ENCODE results near the gene CCDC15. TPM values are rescaled to one million over a fixed set of nuclear protein-coding genes. Genes with fewer than 3 reads are reported as not detected.

CCDC15 gene
- total RNA-seq, 1 experiment from 2014 or later, result 2.8 TPM

DNA sequence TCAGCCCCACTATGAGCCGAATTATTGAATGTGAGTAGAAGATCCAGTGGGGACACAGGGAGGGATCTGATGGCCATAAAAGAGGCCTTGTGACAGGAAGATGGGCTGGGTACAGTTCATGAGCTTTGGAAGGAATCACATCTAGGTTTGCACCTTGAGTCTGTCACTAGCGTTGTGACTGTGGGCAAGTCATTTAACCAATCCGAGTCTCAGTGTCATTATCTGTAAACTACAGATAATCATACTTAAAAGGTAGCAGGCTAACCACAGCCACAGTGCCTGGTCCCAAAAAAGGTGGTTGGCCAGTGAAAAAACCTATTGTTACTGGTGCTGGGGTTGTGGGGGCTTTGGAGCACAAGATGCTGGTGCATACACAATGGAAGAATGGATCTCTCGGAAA, 31.2 kb upstream of the CCDC15 start:
- H2BK20ac ChIP-seq (ENCODE audit: low read depth, low read length, poor library complexity, severe bottlenecking), result no peak overlapping the region
- H4K8ac ChIP-seq (replicated peaks; ENCODE audit: insufficient read length, low read depth, low read length), result no peak overlapping the region
- Mint-ChIP-seq H3K4me3 (no peak overlapping the region), H3K36me3 (ENCODE audit: insufficient read depth in 1 of 3, low read depth in 3 of 3) (no peaks in the 10 kb centered on the region; a peak in 1 of 7 replicates), H3K27ac (no peak overlapping the region), H3K27me3 (ENCODE audit: low read depth) (peaks cover 75% of the 10 kb centered on the region), H3K4me1 (peaks cover 0 to 3% of the 10 kb centered on the region in 2 experiments; a peak in 2 of 4 replicates), H3K9me3 (peaks cover 0 to 9% of the 10 kb centered on the region in 2 experiments; a peak in 2 of 5 replicates)
- H2AK5ac ChIP-seq (ENCODE audit: insufficient read length, low read length), result no peak overlapping the region
- TF ChIP-seq, protein P1, sequence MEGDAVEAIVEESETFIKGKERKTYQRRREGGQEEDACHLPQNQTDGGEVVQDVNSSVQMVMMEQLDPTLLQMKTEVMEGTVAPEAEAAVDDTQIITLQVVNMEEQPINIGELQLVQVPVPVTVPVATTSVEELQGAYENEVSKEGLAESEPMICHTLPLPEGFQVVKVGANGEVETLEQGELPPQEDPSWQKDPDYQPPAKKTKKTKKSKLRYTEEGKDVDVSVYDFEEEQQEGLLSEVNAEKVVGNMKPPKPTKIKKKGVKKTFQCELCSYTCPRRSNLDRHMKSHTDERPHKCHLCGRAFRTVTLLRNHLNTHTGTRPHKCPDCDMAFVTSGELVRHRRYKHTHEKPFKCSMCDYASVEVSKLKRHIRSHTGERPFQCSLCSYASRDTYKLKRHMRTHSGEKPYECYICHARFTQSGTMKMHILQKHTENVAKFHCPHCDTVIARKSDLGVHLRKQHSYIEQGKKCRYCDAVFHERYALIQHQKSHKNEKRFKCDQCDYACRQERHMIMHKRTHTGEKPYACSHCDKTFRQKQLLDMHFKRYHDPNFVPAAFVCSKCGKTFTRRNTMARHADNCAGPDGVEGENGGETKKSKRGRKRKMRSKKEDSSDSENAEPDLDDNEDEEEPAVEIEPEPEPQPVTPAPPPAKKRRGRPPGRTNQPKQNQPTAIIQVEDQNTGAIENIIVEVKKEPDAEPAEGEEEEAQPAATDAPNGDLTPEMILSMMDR (conservative IDR thresholded peaks at IDR 0.05), result no peak
- H4K91ac ChIP-seq (ENCODE audit: insufficient read length, low read depth, low read length), result no peak overlapping the region
- no peak overlapping the region for H3K9ac ChIP-seq (ENCODE audit: extremely low read depth, insufficient read length, low read length)
- peaks cover 17% of the 10 kb centered on the region; the same call in 1 of the 2 replicates for H3K27me3 ChIP-seq (ENCODE audit: insufficient read depth, low read length)
- H2BK120ac ChIP-seq (ENCODE audit: low read depth, low read length, poor library complexity, severe bottlenecking), result no peak overlapping the region
- no peaks in the 10 kb centered on the region for H3K79me2 ChIP-seq (ENCODE audit: insufficient read depth, low read length)
- H2BK12ac ChIP-seq (ENCODE audit: insufficient read length, low read depth, low read length), result no peak overlapping the region
- no peak overlapping the region for H3K27ac ChIP-seq (ENCODE audit: insufficient read length, low read depth, low read length)
- no peak overlapping the region for H3K56ac ChIP-seq (ENCODE audit: insufficient read length, low read depth, low read length)
- H3K23ac ChIP-seq (ENCODE audit: insufficient read length, low read depth, low read length), result no peak overlapping the region
- H3K18ac ChIP-seq (ENCODE audit: insufficient read length, low read depth, low read length), result no peak overlapping the region
- no peak overlapping the region for H2AFZ ChIP-seq (ENCODE audit: low read length)
- no peak overlapping the region for H3T11ph ChIP-seq (ENCODE audit: low read length)
- no peak overlapping the region for H2BK15ac ChIP-seq (ENCODE audit: low read depth, low read length)
- no peak overlapping the region for H3K14ac ChIP-seq (ENCODE audit: insufficient read depth, low read length)
- no peak overlapping the region for H3K4me2 ChIP-seq (ENCODE audit: insufficient read depth, insufficient read length, low read length)
- H3K4me1 ChIP-seq (ENCODE audit: insufficient read depth, low read length), result no peaks in the 10 kb centered on the region
- no CpG with 5 or more reads among the region's 4 CpGs for WGBS (ENCODE audit: extremely low coverage, insufficient read length, low lambda C conversion rate)
- no peaks in the 10 kb centered on the region for H4K20me1 ChIP-seq (ENCODE audit: control insufficient read depth, insufficient read depth, insufficient read length)
- no peak overlapping the region for H4K5ac ChIP-seq (ENCODE audit: insufficient read length, low read depth, low read length)
- no peaks in the 10 kb centered on the region for H3K9me3 ChIP-seq (ENCODE audit: control insufficient read depth, low read depth, low read length)
- H3K79me1 ChIP-seq (ENCODE audit: insufficient read depth, low read depth, low read length, poor library complexity, severe bottlenecking), result no peaks in the 10 kb centered on the region
- H3K4ac ChIP-seq (ENCODE audit: low read depth, low read length), result no peak overlapping the region
- DNase-seq, result no peak
- H3K23me2 ChIP-seq (ENCODE audit: insufficient read length, low read depth, low read length, poor library complexity, severe bottlenecking), result no peaks in the 10 kb centered on the region
- no peak overlapping the region for H2BK5ac ChIP-seq (ENCODE audit: insufficient read length, low read length)
